NB4 (cell line): ENCODE results near the gene CTDSP2.

Experiments used
- CTCF ChIP-seq: IDR thresholded peaks from one replicate; pipeline ENCODE4 v1.5.1; 2012; ENCODE audit warnings: low read depth, low read length
- POLR2A ChIP-seq: IDR thresholded peaks from 2 replicates; pipeline ENCODE4 v1.6.1; 2011; ENCODE audit warnings: mild to moderate bottlenecking; ENCODE audit not compliant: insufficient read length; ENCODE audit errors: extremely low read depth

- TF ChIP-seq CTCF (no peak), POLR2A (no peak)
Measured at GRCh38 chr12:57771236-57771872, 75.2 kb downstream of the CTDSP2 start.
